A673 (cell line): Measurements from ENCODE around the gene CAPN7. TPM values are rescaled to one million over a fixed set of nuclear protein-coding genes. Genes with fewer than 3 reads are reported as not detected.

Experiments
- BruUV-seq: library from RNA; stranded (reverse); fragments of 400-500 nt; replicated peaks from 2 replicates; lab custom pipeline; 2021; lab: Mats Ljungman, UMichigan
- CTCF ChIA-PET: fragments of 300-600 bp; sonication (Branson Sonifier 250); formaldehyde crosslinking; loops from one replicate; lab custom pipeline; 2022; ENCODE audit warnings: antibody characterized with exemption; lab: Charles Lee
- POLR2A ChIA-PET: fragments of 300-600 bp; sonication (Branson Sonifier 250); formaldehyde crosslinking; loops from one replicate; lab custom pipeline; 2022; ENCODE audit warnings: antibody characterized with exemption; ENCODE audit not compliant: low non-redundant PET; lab: Charles Lee
- DNase-seq: peaks from one replicate; pipeline ENCODE4 v3.0.0-alpha.2; 2015; ENCODE audit warnings: low spot score
- H3K27ac ChIP-seq: fragments of 200-600 bp; sonication (generic); 2 replicates; pipeline ENCODE4 v1.5.1; 2016; ENCODE audit warnings: mixed run types, low read depth, mild to moderate bottlenecking, mixed read lengths, antibody characterized with exemption, low read length; ENCODE audit not compliant: poor library complexity, severe bottlenecking
- H3K27me3 ChIP-seq: fragments of 200-600 bp; sonication (generic); replicated peaks from 2 replicates; pipeline ENCODE4 v1.6.1; 2017; ENCODE audit warnings: mixed run types, low read depth, mild to moderate bottlenecking, mixed read lengths, antibody characterized with exemption, low read length; ENCODE audit not compliant: insufficient read depth, poor library complexity
- H3K36me3 ChIP-seq: fragments of 200-600 bp; sonication (generic); 2 replicates; pipeline ENCODE4 v1.6.1; 2016; ENCODE audit warnings: mixed run types, mild to moderate bottlenecking, mixed read lengths, antibody characterized with exemption, low read length; ENCODE audit not compliant: insufficient read depth, poor library complexity, severe bottlenecking
- H3K4me1 ChIP-seq: fragments of 200-600 bp; sonication (generic); 2 replicates; pipeline ENCODE4 v1.6.1; 2017; ENCODE audit warnings: mixed run types, mild to moderate bottlenecking, mixed read lengths, antibody characterized with exemption, low read length; ENCODE audit not compliant: insufficient read depth, poor library complexity, severe bottlenecking
- H3K4me3 ChIP-seq: fragments of 200-600 bp; sonication (generic); 2 replicates; pipeline ENCODE4 v1.5.1; 2016; ENCODE audit warnings: low read depth, mixed run types, mild to moderate bottlenecking, mixed read lengths, low read length; ENCODE audit not compliant: poor library complexity, severe bottlenecking
- H3K9me3 ChIP-seq: fragments of 200-600 bp; sonication (generic); 2 replicates; pipeline ENCODE4 v1.6.1; 2016; ENCODE audit warnings: mixed run types, low read depth, mild to moderate bottlenecking, mixed read lengths, antibody characterized with exemption, low read length; ENCODE audit not compliant: poor library complexity, severe bottlenecking
- EZH2 ChIP-seq: fragments of 200-600 bp; sonication (generic); IDR thresholded peaks from 2 replicates; pipeline ENCODE4 v1.6.1; 2017; ENCODE audit warnings: borderline replicate concordance, low read depth, mild to moderate bottlenecking, mixed read lengths, antibody characterized with exemption, low read length; ENCODE audit not compliant: poor library complexity, severe bottlenecking
- intact Hi-C: fragments of 100-400 bp; cut with micrococcal nuclease; formaldehyde crosslinking; loops from one replicate; pipeline ENCODE4 v1.10.0; 2022; ENCODE audit not compliant: unreplicated experiment
- total RNA-seq: library from RNA; stranded (reverse); gene quantifications from 2 replicates; pipeline ENCODE4 v1.2.3, GENCODE V29; 2021
- TF ChIP-seq, protein P1 (sequence below): fragments of 300-800, 200-600 bp; sonication (generic); conservative IDR thresholded peaks from 2 replicates; pipeline ENCODE4 v1.5.1; 2017; ENCODE audit warnings: low read depth, mild to moderate bottlenecking, antibody characterized with exemption, low read length, moderate library complexity, mixed read lengths

Gene CAPN7
- total RNA-seq, 1 experiment from 2014 or later = 38.6 TPM

DNA sequence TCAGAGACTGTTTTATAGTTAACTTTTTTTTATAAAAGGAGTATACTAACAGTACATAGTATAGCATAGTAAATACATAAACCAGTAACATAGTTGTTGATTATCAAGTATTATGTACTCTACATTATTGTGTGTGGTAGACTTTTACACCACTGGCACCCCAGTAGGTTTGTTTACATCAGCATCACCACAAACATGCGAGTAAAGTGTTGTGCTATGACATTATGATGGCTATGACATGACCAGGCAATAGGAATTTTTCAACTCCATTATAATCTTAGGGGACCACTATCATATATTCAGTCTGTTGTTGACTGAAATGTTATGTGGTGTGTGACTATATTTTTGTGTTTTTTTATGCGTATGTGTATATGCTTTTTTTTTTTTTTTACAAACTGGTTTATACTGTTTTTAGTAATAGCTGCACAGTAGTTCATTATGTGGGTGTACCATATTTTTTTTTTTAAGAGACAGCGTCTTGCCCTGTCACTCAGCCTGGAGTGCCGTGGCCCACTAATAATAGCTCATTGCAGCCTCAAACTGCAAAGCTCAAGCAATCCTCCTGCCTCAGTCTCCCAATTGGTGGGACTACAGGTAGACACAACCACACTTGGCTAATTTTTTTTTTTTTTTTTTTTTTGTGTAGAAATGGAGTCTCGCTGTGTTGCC, 1.9 kb downstream of the CAPN7 start:
- Histone ChIP-seq H3K27me3 (no peaks in the 10 kb centered on the region), H3K4me1 (peaks cover 8% of the 10 kb centered on the region), H3K4me3 (peak overlapping the region; percentile 97), H3K36me3 (peaks cover 20% of the 10 kb centered on the region), H3K27ac (no peak overlapping the region), H3K9me3 (no peaks in the 10 kb centered on the region)
- ChIA-PET CTCF (interaction anchor here (1.0 to 1.2 kb wide), 2 partner anchors 197 to 198 kb away, joined by 3 to 7 read pairs; no protein-coding TSS in a partner anchor), POLR2A (interaction anchor here (0.5 kb wide), 1 partner anchor 62 kb away, joined by 3 read pairs; no protein-coding TSS in a partner anchor)
- TF ChIP-seq EZH2 = no peak
- TF ChIP-seq, protein P1, sequence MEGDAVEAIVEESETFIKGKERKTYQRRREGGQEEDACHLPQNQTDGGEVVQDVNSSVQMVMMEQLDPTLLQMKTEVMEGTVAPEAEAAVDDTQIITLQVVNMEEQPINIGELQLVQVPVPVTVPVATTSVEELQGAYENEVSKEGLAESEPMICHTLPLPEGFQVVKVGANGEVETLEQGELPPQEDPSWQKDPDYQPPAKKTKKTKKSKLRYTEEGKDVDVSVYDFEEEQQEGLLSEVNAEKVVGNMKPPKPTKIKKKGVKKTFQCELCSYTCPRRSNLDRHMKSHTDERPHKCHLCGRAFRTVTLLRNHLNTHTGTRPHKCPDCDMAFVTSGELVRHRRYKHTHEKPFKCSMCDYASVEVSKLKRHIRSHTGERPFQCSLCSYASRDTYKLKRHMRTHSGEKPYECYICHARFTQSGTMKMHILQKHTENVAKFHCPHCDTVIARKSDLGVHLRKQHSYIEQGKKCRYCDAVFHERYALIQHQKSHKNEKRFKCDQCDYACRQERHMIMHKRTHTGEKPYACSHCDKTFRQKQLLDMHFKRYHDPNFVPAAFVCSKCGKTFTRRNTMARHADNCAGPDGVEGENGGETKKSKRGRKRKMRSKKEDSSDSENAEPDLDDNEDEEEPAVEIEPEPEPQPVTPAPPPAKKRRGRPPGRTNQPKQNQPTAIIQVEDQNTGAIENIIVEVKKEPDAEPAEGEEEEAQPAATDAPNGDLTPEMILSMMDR = no peak
- DNase-seq = no peak
- BruUV-seq = no TSS peak
- intact Hi-C loops = loop anchor here (5.0 to 10.0 kb wide), 2 partner anchors 63 to 599 kb away; no protein-coding TSS in a partner anchor

DNA sequence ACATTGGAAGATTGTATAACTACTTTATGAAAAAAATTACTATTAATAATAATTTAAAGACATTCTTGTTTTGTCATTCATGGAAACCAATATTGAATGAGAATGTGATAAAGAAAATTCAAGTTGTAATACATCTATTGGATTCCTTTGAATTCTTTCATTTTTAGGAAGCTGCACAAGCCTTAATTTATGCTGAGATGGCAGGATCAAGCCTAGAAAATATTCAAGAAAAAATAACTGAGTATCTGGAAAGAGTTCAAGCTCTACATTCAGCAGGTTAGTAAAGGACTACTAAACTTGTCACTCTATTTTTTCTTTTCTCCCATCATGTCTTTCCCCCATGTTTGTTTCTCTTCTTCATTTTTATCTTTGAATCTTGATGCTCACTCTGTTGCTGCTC, 5.9 kb downstream of the CAPN7 start:
- H3K36me3 ChIP-seq = peaks cover 28% of the 10 kb centered on the region
- POLR2A ChIA-PET = no interaction called here
- intact Hi-C loops = no loop called here

DNA sequence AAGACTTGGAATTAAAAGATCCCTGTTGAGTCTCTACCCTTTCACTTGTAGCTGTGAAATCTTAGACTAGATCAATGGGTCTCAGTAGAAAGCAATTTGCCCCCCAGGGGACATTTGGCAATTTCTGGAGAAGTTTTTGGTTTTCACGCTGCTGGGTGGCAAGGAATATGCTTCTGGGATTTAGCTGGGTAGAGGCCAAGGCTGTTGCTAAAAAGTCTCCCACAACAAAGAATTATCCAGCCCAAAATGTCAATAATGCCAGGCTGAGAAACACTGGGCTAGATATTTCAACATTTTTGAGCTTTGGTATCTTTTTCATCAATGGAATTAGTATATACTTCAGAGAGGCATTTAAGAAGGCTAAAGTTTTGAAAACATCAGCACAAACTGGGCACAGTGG, 8.7 kb downstream of the CAPN7 start:
- Histone ChIP-seq H3K4me3 (no peak overlapping the region), H3K36me3 (peaks cover 51% of the 10 kb centered on the region), H3K9me3 (no peaks in the 10 kb centered on the region), H3K27ac (no peak overlapping the region), H3K27me3 (no peaks in the 10 kb centered on the region), H3K4me1 (no peaks in the 10 kb centered on the region)
- intact Hi-C loops = no loop called here
- no peak for DNase-seq
- POLR2A ChIA-PET = no interaction called here
- CTCF ChIA-PET = interaction anchor here (0.5 kb wide), 1 partner anchor 114 kb away, joined by 3 read pairs; no protein-coding TSS in a partner anchor
- TF ChIP-seq, protein P1 = no peak
- no peak for TF ChIP-seq EZH2
- BruUV-seq = no TSS peak

More for the DNA sequence above, 5.9 kb downstream of the CAPN7 start:
- H3K9me3 ChIP-seq = no peaks in the 10 kb centered on the region
- H3K27me3 ChIP-seq = no peaks in the 10 kb centered on the region
- no TSS peak for BruUV-seq
- H3K4me1 ChIP-seq = peaks cover 8% of the 10 kb centered on the region
- DNase-seq = no peak
- CTCF ChIA-PET = no interaction called here
- no peak for TF ChIP-seq EZH2
- TF ChIP-seq, protein P1 = no peak
- no peak overlapping the region for H3K4me3 ChIP-seq
- no peak overlapping the region for H3K27ac ChIP-seq
